ACC112 (cell line): ENCODE data around the gene C11orf42.
A peak's percentile ranks its signal among the peaks of the same experiment; 100 is the strongest.

ENCODE experiments used
- H2AFZ ChIP-seq: fragments of 200-600 bp; sonication (generic); one replicate; pipeline ENCODE4 v1.6.0; 2017; ENCODE audit warnings: antibody characterized with exemption, low read length; ENCODE audit not compliant: unreplicated experiment
- H3K27ac ChIP-seq: fragments of 200-600 bp; sonication (generic); 2 replicates; pipeline ENCODE4 v1.5.1; 2014; ENCODE audit warnings: low read depth, mild to moderate bottlenecking, antibody characterized with exemption, low read length, moderate library complexity
- H3K27me3 ChIP-seq: fragments of 200-600 bp; sonication (generic); 2 replicates; pipeline ENCODE4 v1.6.1; 2014; ENCODE audit warnings: mild to moderate bottlenecking, antibody characterized with exemption, low read length, moderate library complexity, mixed read lengths; ENCODE audit not compliant: insufficient read depth
- H3K36me3 ChIP-seq: fragments of 200-600 bp; sonication (generic); 2 replicates; pipeline ENCODE4 v1.6.1; 2016; ENCODE audit warnings: mild to moderate bottlenecking, antibody characterized with exemption, low read length, moderate library complexity, mixed read lengths; ENCODE audit not compliant: insufficient read depth
- H3K4me1 ChIP-seq: fragments of 200-600 bp; sonication (generic); one replicate; pipeline ENCODE4 v1.6.1; 2016; ENCODE audit warnings: low read length, mixed read lengths; ENCODE audit not compliant: insufficient read depth, unreplicated experiment, control insufficient read depth
- H3K4me3 ChIP-seq: fragments of 200-600 bp; sonication (generic); 2 replicates; pipeline ENCODE4 v1.5.1; 2014; ENCODE audit warnings: mild to moderate bottlenecking, low read depth, low read length
- H3K79me2 ChIP-seq: fragments of 200-600 bp; sonication (generic); one replicate; pipeline ENCODE4 v1.6.0; 2016; ENCODE audit warnings: low read length; ENCODE audit not compliant: control insufficient read depth, unreplicated experiment, insufficient read depth

Gene C11orf42

GRCh38 chr11:6201481-6201880 is 3.9 kb upstream of the C11orf42 start:
- no peaks in the 10 kb centered on the region for H3K79me2 ChIP-seq
- no peaks in the 10 kb centered on the region for H3K4me1 ChIP-seq
- H2AFZ ChIP-seq: no peak overlapping the region
- no peak overlapping the region for H3K4me3 ChIP-seq
- no peaks in the 10 kb centered on the region for H3K36me3 ChIP-seq
- H3K27ac ChIP-seq: no peak overlapping the region
- no peaks in the 10 kb centered on the region for H3K27me3 ChIP-seq

GRCh38 chr11:6202041-6202440 is 3.3 kb upstream of the C11orf42 start:
- H3K79me2 ChIP-seq: no peaks in the 10 kb centered on the region
- no peak overlapping the region for H3K27ac ChIP-seq
- no peak overlapping the region for H3K4me3 ChIP-seq
- no peak overlapping the region for H2AFZ ChIP-seq
- H3K36me3 ChIP-seq: no peaks in the 10 kb centered on the region
- H3K4me1 ChIP-seq: no peaks in the 10 kb centered on the region
- H3K27me3 ChIP-seq: no peaks in the 10 kb centered on the region

DNA sequence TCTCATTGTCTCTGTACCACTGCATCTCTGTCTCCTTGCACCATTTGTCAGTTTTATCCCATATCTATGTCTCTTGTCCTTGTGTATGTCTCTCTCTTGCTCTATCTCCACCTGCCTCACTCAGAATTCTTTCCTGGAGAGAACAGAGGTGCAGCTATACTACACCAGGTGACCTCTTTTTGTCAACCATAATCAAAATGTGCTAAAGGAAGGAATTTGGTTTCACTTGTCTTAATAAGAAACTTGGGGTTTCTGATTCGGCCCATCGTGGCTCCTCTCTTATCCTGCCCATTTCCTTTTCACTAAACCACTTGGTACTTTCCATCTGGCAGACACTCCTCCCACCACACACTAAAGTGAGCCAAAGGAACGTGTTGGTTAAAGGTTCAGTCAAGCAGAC is 2.0 kb upstream of the C11orf42 start:
- no peaks in the 10 kb centered on the region for H3K27me3 ChIP-seq
- no peak overlapping the region for H3K4me3 ChIP-seq
- H3K79me2 ChIP-seq: no peaks in the 10 kb centered on the region
- H2AFZ ChIP-seq: no peak overlapping the region
- H3K4me1 ChIP-seq: no peaks in the 10 kb centered on the region
- no peak overlapping the region for H3K27ac ChIP-seq
- H3K36me3 ChIP-seq: no peaks in the 10 kb centered on the region

GRCh38 chr11:6204706-6205105 is 651 bp upstream of the C11orf42 start:
- Histone ChIP-seq H3K4me1 (no peaks in the 10 kb centered on the region), H3K27me3 (no peaks in the 10 kb centered on the region), H3K4me3 (no peak overlapping the region), H3K36me3 (no peaks in the 10 kb centered on the region), H2AFZ (no peak overlapping the region), H3K27ac (no peak overlapping the region), H3K79me2 (no peaks in the 10 kb centered on the region)

DNA sequence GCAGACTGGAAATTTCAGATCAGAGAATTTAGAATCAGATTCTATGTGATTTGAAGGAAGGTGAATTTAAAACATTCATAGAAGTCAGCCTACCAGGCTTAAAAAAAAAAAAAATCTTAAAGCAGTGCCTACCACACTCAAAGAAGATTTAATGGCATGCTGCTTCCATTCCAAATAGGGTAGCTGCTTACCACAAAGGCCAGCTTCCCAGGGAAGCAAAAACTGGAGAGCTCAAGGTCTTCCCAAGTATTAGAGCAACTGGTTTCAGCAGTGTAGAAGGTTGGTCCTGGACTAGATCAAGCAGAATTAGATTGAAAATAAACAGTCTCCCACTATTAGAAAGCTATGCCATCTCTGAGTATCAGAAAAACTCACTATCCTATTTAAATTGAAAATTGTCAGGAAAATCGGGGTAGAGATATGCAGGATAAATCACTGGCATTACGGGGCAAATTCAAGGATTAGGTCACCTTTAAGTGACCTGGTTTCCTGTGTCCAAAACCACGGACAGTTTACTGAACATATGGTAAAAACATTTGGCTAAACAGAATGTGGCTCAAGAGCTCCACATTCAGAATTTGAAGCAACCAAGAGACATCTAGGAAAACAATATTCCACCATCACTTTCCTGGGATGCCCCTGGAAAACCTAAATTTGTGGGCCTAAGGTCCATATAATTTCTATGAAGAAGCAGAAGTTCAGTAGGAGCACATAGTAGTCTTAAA is 1.3 kb downstream of the C11orf42 start:
- Histone ChIP-seq H3K36me3 (no peaks in the 10 kb centered on the region), H3K27ac (no peak overlapping the region), H3K79me2 (no peaks in the 10 kb centered on the region), H3K4me3 (no peak overlapping the region), H2AFZ (no peak overlapping the region), H3K27me3 (no peaks in the 10 kb centered on the region), H3K4me1 (no peaks in the 10 kb centered on the region)

- no peaks in the 10 kb centered on the region for H3K27me3 ChIP-seq
Measured at GRCh38 chr11:6209801-6210200, 4.4 kb downstream of the C11orf42 start.

GRCh38 chr11:6210274-6210955 is 5.1 kb downstream of the C11orf42 start:
- H3K27ac ChIP-seq: no peak overlapping the region
- H3K79me2 ChIP-seq: no peaks in the 10 kb centered on the region
- no peaks in the 10 kb centered on the region for H3K4me1 ChIP-seq
- no peak overlapping the region for H3K4me3 ChIP-seq
- no peaks in the 10 kb centered on the region for H3K27me3 ChIP-seq
- H2AFZ ChIP-seq: no peak overlapping the region
- peaks cover 13% of the 10 kb centered on the region for H3K36me3 ChIP-seq

More at GRCh38 chr11:6209801-6210200, 4.4 kb downstream of the C11orf42 start:
- H3K4me1 ChIP-seq: no peaks in the 10 kb centered on the region
- H3K4me3 ChIP-seq: no peak overlapping the region
- no peaks in the 10 kb centered on the region for H3K79me2 ChIP-seq
- no peak overlapping the region for H2AFZ ChIP-seq
- H3K27ac ChIP-seq: no peak overlapping the region
- peaks cover 7% of the 10 kb centered on the region; the same call in 1 of the 2 replicates for H3K36me3 ChIP-seq

GRCh38 chr11:6214530-6214929 is 9.2 kb downstream of the C11orf42 start:
- Histone ChIP-seq H3K79me2 (no peaks in the 10 kb centered on the region), H3K27me3 (no peaks in the 10 kb centered on the region), H3K4me3 (no peak overlapping the region), H3K36me3 (peaks cover 21% of the 10 kb centered on the region), H2AFZ (no peak overlapping the region), H3K27ac (no peak overlapping the region), H3K4me1 (peaks cover 7% of the 10 kb centered on the region)

DNA sequence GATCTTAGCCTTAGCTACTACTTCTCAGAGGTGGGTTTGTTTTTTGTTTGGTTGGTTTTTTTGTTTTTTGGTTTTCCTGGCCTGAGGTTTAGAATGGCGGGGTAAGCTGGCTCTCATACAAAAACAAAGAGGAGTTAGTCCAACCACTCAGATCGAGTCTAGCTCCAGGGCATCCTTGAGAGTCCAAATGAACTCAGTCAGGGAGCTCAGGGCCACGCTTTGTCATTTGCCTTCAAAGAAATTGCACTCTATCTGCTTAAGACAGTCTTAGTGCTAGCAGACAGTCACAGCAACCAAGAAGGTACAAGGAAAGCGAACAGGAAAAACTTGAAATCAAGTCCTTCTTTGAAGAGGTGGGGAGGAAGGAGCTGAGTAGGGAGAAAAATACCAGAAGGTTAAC is 11.1 kb downstream of the C11orf42 start:
- Histone ChIP-seq H3K27me3 (no peaks in the 10 kb centered on the region), H3K79me2 (no peaks in the 10 kb centered on the region), H3K4me3 (no peak overlapping the region), H3K36me3 (peaks cover 28% of the 10 kb centered on the region), H2AFZ (no peak overlapping the region), H3K27ac (no peak overlapping the region), H3K4me1 (peaks cover 13% of the 10 kb centered on the region)

DNA sequence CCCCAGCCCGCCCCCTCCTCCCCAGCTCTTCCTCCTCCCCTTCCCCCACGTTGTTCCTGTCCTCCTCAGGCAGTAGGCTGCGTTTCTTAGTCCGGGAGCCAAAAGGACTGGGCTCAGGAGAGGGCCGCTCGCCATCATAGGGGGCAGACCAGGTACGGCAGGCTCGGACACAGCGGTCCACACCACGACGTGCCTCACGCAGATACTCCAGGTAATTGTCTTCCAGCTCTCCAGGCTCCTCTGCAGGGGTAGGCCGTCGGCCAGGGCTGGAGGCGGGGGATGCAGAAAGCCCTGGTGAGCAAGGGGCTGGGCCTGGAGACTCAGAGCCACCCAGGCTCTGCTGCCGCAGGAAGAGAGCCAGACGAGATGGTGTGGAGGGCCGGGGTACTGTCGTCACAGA is 12.4 kb downstream of the C11orf42 start:
- Histone ChIP-seq H3K36me3 (peaks cover 33% of the 10 kb centered on the region), H2AFZ (no peak overlapping the region), H3K4me3 (no peak overlapping the region), H3K27me3 (no peaks in the 10 kb centered on the region), H3K4me1 (peaks cover 13% of the 10 kb centered on the region), H3K79me2 (no peaks in the 10 kb centered on the region), H3K27ac (no peak overlapping the region)

GRCh38 chr11:6219359-6219758 is 14.0 kb downstream of the C11orf42 start:
- H3K4me3 ChIP-seq: no peak overlapping the region
- no peak overlapping the region for H2AFZ ChIP-seq
- H3K79me2 ChIP-seq: no peaks in the 10 kb centered on the region
- peaks cover 13% of the 10 kb centered on the region for H3K4me1 ChIP-seq
- H3K27ac ChIP-seq: peak overlapping the region; percentile 47
- H3K36me3 ChIP-seq: peaks cover 27% of the 10 kb centered on the region
- no peaks in the 10 kb centered on the region for H3K27me3 ChIP-seq
